Measurements from ENCODE around the gene ZNF595. TPM values are rescaled to one million over a fixed set of nuclear protein-coding genes. Genes with fewer than 3 reads are reported as not detected.
"Not testable (repeated sequence)": the region's sequence is repeated elsewhere in the genome, so short reads cannot be mapped to it uniquely, and the experiment has no call there.

Gene ZNF595
- total RNA-seq, 1 donor from 2014 or later = 6.4 TPM

DNA sequence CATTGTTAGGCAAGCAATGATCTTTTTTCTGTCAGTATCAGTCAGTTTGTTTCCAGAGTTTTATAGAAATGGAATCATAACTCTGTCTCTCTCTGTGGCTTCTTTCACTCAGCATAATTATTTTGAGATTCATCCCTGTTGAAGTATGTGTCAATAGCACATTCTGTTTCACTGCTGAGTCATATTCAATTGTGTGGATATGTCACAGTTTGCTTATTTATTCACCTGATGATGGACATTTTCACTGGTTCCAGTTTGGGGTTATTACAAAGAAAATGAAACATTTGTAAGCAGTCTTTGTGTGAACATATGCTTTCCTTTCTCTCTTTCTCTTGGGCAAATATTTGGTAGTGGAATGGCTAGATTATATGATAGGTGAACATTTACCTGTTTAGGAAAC, 61.0 kb downstream of the ZNF595 start:
- no peak for DNase-seq (ENCODE audit: low read depth)

DNA sequence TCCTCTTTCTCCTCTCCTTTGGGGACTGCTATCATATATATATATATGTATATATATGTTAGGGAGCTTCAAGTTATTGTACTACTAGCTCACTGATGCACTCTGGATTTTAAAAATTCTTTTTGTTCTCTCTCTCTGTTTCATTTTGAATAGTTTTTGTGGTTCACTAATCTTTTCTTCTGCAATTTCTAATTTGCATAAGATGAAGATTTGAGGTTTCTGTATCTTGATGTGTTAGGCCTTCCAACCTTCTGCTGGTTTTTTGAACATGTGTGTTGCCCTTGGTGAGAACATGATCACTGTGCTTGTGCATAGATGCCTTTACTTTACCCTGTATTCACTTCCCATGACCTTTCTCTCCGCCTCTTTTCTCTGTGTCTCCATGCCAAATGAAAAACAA, 63.4 kb downstream of the ZNF595 start:
- TF ChIP-seq, protein P1, sequence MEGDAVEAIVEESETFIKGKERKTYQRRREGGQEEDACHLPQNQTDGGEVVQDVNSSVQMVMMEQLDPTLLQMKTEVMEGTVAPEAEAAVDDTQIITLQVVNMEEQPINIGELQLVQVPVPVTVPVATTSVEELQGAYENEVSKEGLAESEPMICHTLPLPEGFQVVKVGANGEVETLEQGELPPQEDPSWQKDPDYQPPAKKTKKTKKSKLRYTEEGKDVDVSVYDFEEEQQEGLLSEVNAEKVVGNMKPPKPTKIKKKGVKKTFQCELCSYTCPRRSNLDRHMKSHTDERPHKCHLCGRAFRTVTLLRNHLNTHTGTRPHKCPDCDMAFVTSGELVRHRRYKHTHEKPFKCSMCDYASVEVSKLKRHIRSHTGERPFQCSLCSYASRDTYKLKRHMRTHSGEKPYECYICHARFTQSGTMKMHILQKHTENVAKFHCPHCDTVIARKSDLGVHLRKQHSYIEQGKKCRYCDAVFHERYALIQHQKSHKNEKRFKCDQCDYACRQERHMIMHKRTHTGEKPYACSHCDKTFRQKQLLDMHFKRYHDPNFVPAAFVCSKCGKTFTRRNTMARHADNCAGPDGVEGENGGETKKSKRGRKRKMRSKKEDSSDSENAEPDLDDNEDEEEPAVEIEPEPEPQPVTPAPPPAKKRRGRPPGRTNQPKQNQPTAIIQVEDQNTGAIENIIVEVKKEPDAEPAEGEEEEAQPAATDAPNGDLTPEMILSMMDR (IDR thresholded peaks at IDR 0.05; ENCODE audit: insufficient read depth, low read length, poor library complexity, severe bottlenecking) = no peak
- DNase-seq (ENCODE audit: low read depth) = no peak
- Histone ChIP-seq H3K27me3 (ENCODE audit: control insufficient read depth, insufficient read depth, low read length) (no peaks in the 10 kb centered on the region), H3K4me3 (ENCODE audit: low read depth, low read length) (no peak overlapping the region), H3K36me3 (ENCODE audit: control insufficient read depth, insufficient read depth, low read length) (no peaks in the 10 kb centered on the region)

More for the DNA sequence above, 61.0 kb downstream of the ZNF595 start:
- TF ChIP-seq, protein P1 (IDR thresholded peaks at IDR 0.05; ENCODE audit: insufficient read depth, low read length, poor library complexity, severe bottlenecking) = no peak
- no peaks in the 10 kb centered on the region for H3K27me3 ChIP-seq (ENCODE audit: control insufficient read depth, insufficient read depth, low read length)
- H3K36me3 ChIP-seq (ENCODE audit: control insufficient read depth, insufficient read depth, low read length) = no peaks in the 10 kb centered on the region
- H3K4me3 ChIP-seq (ENCODE audit: low read depth, low read length) = no peak overlapping the region

DNA sequence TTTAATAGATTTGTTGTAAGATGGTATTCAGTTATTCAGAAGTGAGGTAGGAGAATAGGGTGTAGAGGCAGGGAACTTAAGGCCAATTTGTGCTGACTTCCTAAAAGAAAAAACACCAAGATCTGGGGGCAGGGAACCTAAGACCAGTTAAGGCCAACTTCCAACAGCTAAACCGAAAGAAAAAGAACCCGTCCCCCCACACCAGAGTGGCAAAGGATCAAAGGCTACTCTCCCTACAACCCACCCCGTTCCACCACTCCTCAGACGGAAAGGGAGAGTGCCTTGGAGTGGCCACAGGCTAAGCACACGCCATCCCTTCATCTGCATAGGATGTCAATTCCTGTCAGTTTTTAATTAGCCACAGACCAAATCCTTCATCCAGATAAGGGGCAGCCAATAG, 67.5 kb downstream of the ZNF595 start:
- DNase-seq (ENCODE audit: low read depth) = no peak
- Histone ChIP-seq H3K36me3 (ENCODE audit: control insufficient read depth, insufficient read depth, low read length) (no peaks in the 10 kb centered on the region), H3K27me3 (ENCODE audit: control insufficient read depth, insufficient read depth, low read length) (no peaks in the 10 kb centered on the region), H3K4me3 (ENCODE audit: low read depth, low read length) (no peak overlapping the region)
- TF ChIP-seq, protein P1 (IDR thresholded peaks at IDR 0.05; ENCODE audit: insufficient read depth, low read length, poor library complexity, severe bottlenecking) = no peak

DNA sequence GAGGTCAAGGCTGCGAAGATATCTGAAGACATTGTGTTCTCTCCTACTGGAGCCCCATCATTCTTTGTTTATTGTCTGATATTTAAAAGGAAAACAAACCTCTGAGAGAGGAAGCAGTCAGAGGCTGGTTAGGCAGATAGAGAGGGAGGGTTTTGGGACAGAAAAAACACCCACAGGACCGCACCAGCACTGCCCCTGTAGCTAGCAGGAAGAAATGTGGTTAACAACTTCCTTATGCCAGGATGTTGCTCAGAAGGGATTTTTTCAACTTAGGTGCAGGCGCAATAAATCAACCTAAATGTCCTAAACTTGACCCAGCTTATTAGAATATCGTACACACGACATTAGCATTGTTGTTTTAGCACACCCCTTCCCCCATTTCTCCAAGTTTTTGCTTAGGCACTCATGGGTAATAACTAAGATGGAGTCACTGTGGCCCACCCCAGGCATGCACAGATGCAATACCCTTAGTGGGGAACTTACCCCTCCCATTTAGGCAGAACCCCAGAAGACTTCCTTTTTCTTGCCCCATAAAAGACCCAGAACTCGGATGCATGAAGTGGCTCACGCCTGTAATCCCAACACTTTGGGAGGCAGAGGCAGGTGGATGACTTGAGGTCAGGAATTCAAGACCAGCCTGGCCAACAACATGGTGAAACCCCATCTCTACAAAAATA, 68.4 kb downstream of the ZNF595 start:
- H3K4me3 ChIP-seq (ENCODE audit: low read depth, low read length) = no peak overlapping the region
- H3K27me3 ChIP-seq (ENCODE audit: control insufficient read depth, insufficient read depth, low read length) = no peaks in the 10 kb centered on the region
- no peak for DNase-seq (ENCODE audit: low read depth)
- TF ChIP-seq, protein P1 (IDR thresholded peaks at IDR 0.05; ENCODE audit: insufficient read depth, low read length, poor library complexity, severe bottlenecking) = no peak
- H3K36me3 ChIP-seq (ENCODE audit: control insufficient read depth, insufficient read depth, low read length) = no peaks in the 10 kb centered on the region

- H3K4me3 ChIP-seq (ENCODE audit: low read depth, low read length) = peak overlapping the region; percentile 17
- not testable (repeated sequence) for H3K36me3 ChIP-seq (ENCODE audit: control insufficient read depth, insufficient read depth, low read length); DNase-seq (ENCODE audit: low read depth); H3K27me3 ChIP-seq (ENCODE audit: control insufficient read depth, insufficient read depth, low read length)
Observed at GRCh38 chr4:123922-124274, 70.8 kb downstream of the ZNF595 start.

- H3K27me3 ChIP-seq (ENCODE audit: control insufficient read depth, insufficient read depth, low read length) = no peaks in the 10 kb centered on the region
- DNase-seq (ENCODE audit: low read depth) = peak; percentile 83
- TF ChIP-seq, protein P1 (IDR thresholded peaks at IDR 0.05; ENCODE audit: insufficient read depth, low read length, poor library complexity, severe bottlenecking) = no peak
- no peaks in the 10 kb centered on the region for H3K36me3 ChIP-seq (ENCODE audit: control insufficient read depth, insufficient read depth, low read length)
- H3K4me3 ChIP-seq (ENCODE audit: low read depth, low read length) = peak within 1 kb of the TSS; percentile 79
Observed at GRCh38 chr4:124275-125081, 71.4 kb downstream of the ZNF595 start, which contains the start of gene ZNF718. Gene ZNF718, plus strand, starts transcription at chr4:124501. Its CDS starts 170 bp downstream, at chr4:124671.
